H1 (cell line): Measurements from ENCODE around the gene C19orf44. TPM values are rescaled to one million over a fixed set of nuclear protein-coding genes. Genes with fewer than 3 reads are reported as not detected.

ENCODE experiments used
- CTCF ChIA-PET: fragments of 300-600 bp; sonication (Branson Sonifier 250); formaldehyde crosslinking; loops from one replicate; lab custom pipeline; 2021; ENCODE audit not compliant: partially characterized antibody; lab: Charles Lee
- POLR2A ChIA-PET: fragments of 300-600 bp; sonication (Branson Sonifier 250); formaldehyde crosslinking; loops from one replicate; lab custom pipeline; 2021; ENCODE audit warnings: inconsistent platforms; ENCODE audit not compliant: partially characterized antibody; lab: Charles Lee
- DNase-seq, 2 experiments: peaks; one replicate each; pipeline versions ENCODE4 v3.0.0 to v3.0.0-alpha.2; 2010 to 2022; ENCODE audit warnings: low spot score in 2 of 2, low read depth in 1 of 2, mixed read lengths in 1 of 2
- FAIRE-seq: peaks from 2 replicates; lab custom pipeline; 2011; peaks lifted over from hg19 to GRCh38; lab: Jason Lieb, UNC
- H2AFZ ChIP-seq: 2 replicates; pipeline ENCODE4 v1.8.1; 2012; ENCODE audit warnings: low read length, inconsistent platforms
- H2AK5ac ChIP-seq: 2 replicates; pipeline ENCODE4 v1.6.1; 2013; ENCODE audit warnings: low read depth, low read length
- H2BK120ac ChIP-seq: replicated peaks from 2 replicates; pipeline ENCODE3; 2013; ENCODE audit warnings: low read depth, low read length, inconsistent platforms
- H2BK12ac ChIP-seq: 2 replicates; pipeline ENCODE4 v1.6.1; 2013; ENCODE audit warnings: low read depth, low read length
- H2BK15ac ChIP-seq: 2 replicates; pipeline ENCODE4 v1.6.1; 2013; ENCODE audit warnings: low read length
- H2BK20ac ChIP-seq: 2 replicates; pipeline ENCODE4 v1.6.1; 2013; ENCODE audit warnings: low read length
- H2BK5ac ChIP-seq: 2 replicates; pipeline ENCODE4 v1.6.1; 2013; ENCODE audit warnings: low read depth, low read length
- H3K14ac ChIP-seq: 2 replicates; pipeline ENCODE4 v1.6.1; 2013; ENCODE audit warnings: inconsistent platforms; ENCODE audit not compliant: insufficient read length
- H3K18ac ChIP-seq: 2 replicates; pipeline ENCODE4 v1.6.1; 2013; ENCODE audit warnings: low read length; ENCODE audit errors: extremely low read depth
- H3K23ac ChIP-seq: 2 replicates; pipeline ENCODE4 v1.6.1; 2013; ENCODE audit warnings: inconsistent platforms; ENCODE audit not compliant: insufficient read length
- H3K23me2 ChIP-seq: 2 replicates; pipeline ENCODE4 v1.6.1; 2013; ENCODE audit warnings: low read depth, low read length
- H3K27ac ChIP-seq: 2 replicates; pipeline ENCODE4 v1.6.1; 2011; ENCODE audit warnings: low read depth, low read length, inconsistent platforms
- H3K27me3 ChIP-seq, 4 experiments: replicated peaks in 1 of 4; 1 replicate in 1 of 4; 2 replicates in 3 of 4; pipeline versions ENCODE4 v1.6.1 to v1.8.1; 2011 to 2013; ENCODE audit warnings: low read length in 3 of 4, mild to moderate bottlenecking in 3 of 4, inconsistent platforms in 2 of 4, mixed read lengths in 2 of 4, moderate library complexity in 1 of 4; ENCODE audit not compliant: control insufficient read depth in 3 of 4, insufficient read depth in 3 of 4; ENCODE audit errors: extremely low read depth in 1 of 4
- H3K36me3 ChIP-seq, 4 experiments: 2 replicates each; pipeline versions ENCODE4 v1.6.1 to v1.8.1; 2011 to 2013; ENCODE audit warnings: mild to moderate bottlenecking in 4 of 4, low read length in 3 of 4, moderate library complexity in 2 of 4, control low read depth in 1 of 4, inconsistent platforms in 1 of 4; ENCODE audit not compliant: insufficient read depth in 4 of 4, control insufficient read depth in 2 of 4
- H3K4ac ChIP-seq: replicated peaks from 2 replicates; pipeline ENCODE3; 2013; ENCODE audit warnings: low read length, low read depth, mixed read lengths, inconsistent platforms; ENCODE audit not compliant: insufficient read length
- H3K4me1 ChIP-seq, 4 experiments: replicated peaks in 1 of 4; 1 replicate in 1 of 4; 2 replicates in 3 of 4; pipeline versions ENCODE4 v1.6.1 to v1.8.1; 2011 to 2013; ENCODE audit warnings: low read length in 3 of 4, inconsistent platforms in 2 of 4, mixed read lengths in 1 of 4; ENCODE audit not compliant: insufficient read depth in 4 of 4, control insufficient read depth in 3 of 4
- H3K4me2 ChIP-seq, 2 experiments: 2 replicates each; pipeline versions ENCODE4 v1.6.1 to v1.8.1; 2011 to 2013; ENCODE audit warnings: low read depth in 2 of 2, low read length in 2 of 2, control low read depth in 1 of 2, inconsistent platforms in 1 of 2, mild to moderate bottlenecking in 1 of 2; ENCODE audit not compliant: insufficient read depth in 1 of 2
- H3K4me3 ChIP-seq, 4 experiments: fragments of 200-600, 300-600 bp in 1 of 4; sonication (generic), shearing (Covaris generic), sonication (Bioruptor Twin) in 1 of 4; 2 replicates each; pipeline versions ENCODE4 v1.5.1 to v1.8.1; 2011 to 2016; ENCODE audit warnings: low read length in 4 of 4, low read depth in 3 of 4, control low read depth in 2 of 4, inconsistent platforms in 2 of 4, mild to moderate bottlenecking in 2 of 4, mixed read lengths in 1 of 4, moderate library complexity in 1 of 4; ENCODE audit not compliant: insufficient read depth in 2 of 4; ENCODE audit errors: extremely low read depth in 1 of 4
- H3K56ac ChIP-seq: replicated peaks from 2 replicates; pipeline ENCODE3; 2013; ENCODE audit warnings: low read depth, mild to moderate bottlenecking, mixed read lengths, low read length, inconsistent platforms; ENCODE audit not compliant: insufficient read length
- H3K79me1 ChIP-seq: 2 replicates; pipeline ENCODE4 v1.6.1; 2013; ENCODE audit warnings: low read depth, low read length, control low read depth
- H3K79me2 ChIP-seq, 2 experiments: 2 replicates each; pipeline versions ENCODE4 v1.6.1 to v1.8.1; 2012 to 2013; ENCODE audit warnings: low read length in 2 of 2, mild to moderate bottlenecking in 2 of 2, inconsistent platforms in 1 of 2; ENCODE audit not compliant: insufficient read depth in 2 of 2, control insufficient read depth in 1 of 2
- H3K9ac ChIP-seq, 4 experiments: replicated peaks in 1 of 4; 1 replicate in 1 of 4; 2 replicates in 3 of 4; pipeline versions ENCODE4 v1.6.1 to v1.8.1; 2011 to 2013; ENCODE audit warnings: low read depth in 3 of 4, low read length in 3 of 4, control low read depth in 2 of 4, mild to moderate bottlenecking in 2 of 4, moderate library complexity in 2 of 4, inconsistent platforms in 1 of 4; ENCODE audit errors: extremely low read depth in 1 of 4
- H3K9me3 ChIP-seq, 2 experiments: 2 replicates each; pipeline versions ENCODE4 v1.6.1 to v1.8.1; 2012 to 2013; ENCODE audit warnings: mild to moderate bottlenecking in 2 of 2, moderate library complexity in 2 of 2, control low read depth in 1 of 2, inconsistent platforms in 1 of 2, low read depth in 1 of 2, low read length in 1 of 2, mixed read lengths in 1 of 2; ENCODE audit not compliant: insufficient read depth in 2 of 2
- H4K20me1 ChIP-seq, 2 experiments: replicated peaks in 1 of 2; 2 replicates each; pipeline versions ENCODE3 to v1.8.1; 2011 to 2013; ENCODE audit warnings: inconsistent platforms in 2 of 2, low read length in 2 of 2, mild to moderate bottlenecking in 1 of 2; ENCODE audit not compliant: insufficient read depth in 2 of 2, control insufficient read depth in 1 of 2
- H4K5ac ChIP-seq: 2 replicates; pipeline ENCODE4 v1.6.1; 2013; ENCODE audit warnings: low read length, low read depth, mixed read lengths, inconsistent platforms; ENCODE audit not compliant: insufficient read length
- H4K8ac ChIP-seq: 2 replicates; pipeline ENCODE4 v1.8.0; 2013; ENCODE audit warnings: mild to moderate bottlenecking, moderate library complexity, low read length, inconsistent platforms; ENCODE audit not compliant: insufficient read depth; ENCODE audit errors: extremely low read depth
- H4K91ac ChIP-seq: replicated peaks from 2 replicates; pipeline ENCODE3; 2013; ENCODE audit warnings: low read length, mixed read lengths, inconsistent platforms; ENCODE audit not compliant: insufficient read length
- CBX8 ChIP-seq: fragments of 300-800, 300-1000 bp; sonication (generic); IDR thresholded peaks from 2 replicates; pipeline ENCODE4 v1.7.1; 2016; ENCODE audit warnings: low read depth, low read length, borderline replicate concordance
- CEBPB ChIP-seq: IDR thresholded peaks from 2 replicates; pipeline ENCODE4 v1.6.1; 2012; ENCODE audit warnings: low read depth, low read length
- POU5F1 ChIP-seq: IDR thresholded peaks from 2 replicates; pipeline ENCODE4 v1.6.1; 2011; ENCODE audit warnings: low read depth, mild to moderate bottlenecking, low read length, moderate library complexity
- SP1 ChIP-seq: IDR thresholded peaks from 2 replicates; pipeline ENCODE4 v1.6.1; 2011; ENCODE audit warnings: low read depth, low read length
- SP2 ChIP-seq: IDR thresholded peaks from 2 replicates; pipeline ENCODE4 v1.6.1; 2012; ENCODE audit warnings: mild to moderate bottlenecking, low read length, inconsistent platforms
- TEAD4 ChIP-seq: IDR thresholded peaks from 2 replicates; pipeline ENCODE4 v1.6.1; 2012; ENCODE audit warnings: low read depth, low read length, inconsistent platforms, mixed read lengths
- WGBS, 2 experiments: shearing (Covaris generic) in 1 of 2; methylation state at CpG; one replicate each; pipeline versions ENCODE4 v1.1.6 to v1.1.7; 2013 to 2015; ENCODE audit warnings: low lambda C conversion rate in 2 of 2, mixed read lengths in 2 of 2, inconsistent platforms in 1 of 2, low coverage in 1 of 2, missing lambda C conversion rate in 1 of 2; ENCODE audit not compliant: insufficient replicate concordance in 2 of 2, insufficient coverage in 1 of 2, insufficient read length in 1 of 2; ENCODE audit errors: extremely low coverage in 1 of 2, missing lambda C conversion rate in 1 of 2; 5-methylcytosine and 5-hydroxymethylcytosine counted together
- polyA plus RNA-seq, 7 experiments: library from polyadenylated mRNA; depleted of rRNA in 3 of 7; stranded (reverse) in 5 of 7; unstranded in 2 of 7; fragments of >200 nt in 5 of 7; fragments of 200-250 nt in 2 of 7; gene quantifications; 1 replicate in 5 of 7; 2 replicates in 1 of 7; 4 replicates in 1 of 7; pipeline versions ENCODE4 v1.2.1 to v1.2.3, GENCODE V29; 2011 to 2013; ENCODE audit warnings: missing spikeins in 2 of 7, mixed read lengths in 2 of 7
- total RNA-seq: library from RNA; stranded (reverse); fragmentation: NEBNext Ultra II Directional; extraction: Animal tissue kit (Norgen Biotek cat#: 25700); gene quantifications from 2 replicates; pipeline ENCODE4 v1.2.1, GENCODE V29; 2021

The C19orf44 gene
- total and polyA plus RNA-seq, 2 of the 8 experiments (the other 6 are each of a cell fraction or from before 2014, with no cell fraction given): 2.1 to 4.5 TPM

- H3K4ac ChIP-seq: no peak overlapping the region
- no peak overlapping the region for H3K56ac ChIP-seq
- POLR2A ChIA-PET: interaction anchor here (0.6 kb wide), 1 partner anchor 69 kb away, joined by 3 read pairs; no protein-coding TSS in a partner anchor
These were observed 1.6 kb downstream of the C19orf44 start for GRCh38 chr19:16497837-16498236.

More at GRCh38 chr19:16497837-16498236, 1.6 kb downstream of the C19orf44 start:
- Histone ChIP-seq H4K8ac (no peak overlapping the region), H3K27me3 (no peaks in the 10 kb centered on the region), H3K14ac (no peak overlapping the region), H3K79me1 (no peaks in the 10 kb centered on the region), H3K4me3 (no peak overlapping the region), H4K20me1 (no peaks in the 10 kb centered on the region), H3K4me2 (no peak overlapping the region), H2BK12ac (no peak overlapping the region), H4K91ac (no peak overlapping the region), H2BK15ac (no peak overlapping the region), H4K5ac (no peak overlapping the region), H2BK120ac (no peak overlapping the region), H2AFZ (no peak overlapping the region), H3K9me3 (no peaks in the 10 kb centered on the region), H3K23ac (no peak overlapping the region), H3K23me2 (no peaks in the 10 kb centered on the region; the same call in 1 of the 2 replicates), H3K27ac (no peak overlapping the region), H2AK5ac (no peak overlapping the region), H2BK20ac (no peak overlapping the region), H3K18ac (no peak overlapping the region), H2BK5ac (no peak overlapping the region), H3K9ac (no peak overlapping the region), H3K79me2 (0 out of 4 replicates have a peak, but pooled peaks cover 0 to 3% of the 10 kb centered on the region in 2 experiments), H3K4me1 (peaks cover 0 to 3% (median under 1%) of the 10 kb centered on the region in 4 experiments; a peak in 2 of 7 replicates), H3K36me3 (0 out of 8 replicates have a peak, but pooled peaks cover 0 to 3% (median 0%) of the 10 kb centered on the region in 4 experiments)
- TF ChIP-seq CBX8 (no peak), SP2 (no peak), POU5F1 (no peak), CEBPB (no peak), SP1 (no peak), TEAD4 (no peak)
- 94% methylated on average over 6 of the region's 6 CpGs; no CpG with 5 or more reads in 1 of the 2 experiments for WGBS, 2 experiments
- DNase-seq (no peak), FAIRE-seq (no peak)
- CTCF ChIA-PET: no interaction called here
